IMR-90 (cell line): Measurements from ENCODE around the gene HOMER3.

Experiments
- CTCF ChIP-seq: conservative IDR thresholded peaks from 2 replicates; pipeline ENCODE4 v1.5.1; 2012; ENCODE audit warnings: mild to moderate bottlenecking, low read depth, low read length, improper control_type of control experiment
- FOS ChIP-seq: fragments of 150-350 bp; IDR thresholded peaks from 2 replicates; pipeline ENCODE4 v1.6.1; 2016; ENCODE audit warnings: low read depth, low read length
- MAFK ChIP-seq: IDR thresholded peaks from 2 replicates; pipeline ENCODE4 v1.6.1; 2012; ENCODE audit warnings: low read depth, low read length, improper control_type of control experiment
- MAZ ChIP-seq: IDR thresholded peaks from 2 replicates; pipeline ENCODE4 v1.6.1; 2012; ENCODE audit warnings: low read depth, mild to moderate bottlenecking, low read length, improper control_type of control experiment, moderate library complexity, borderline replicate concordance
- MXI1 ChIP-seq: IDR thresholded peaks from 2 replicates; pipeline ENCODE4 v1.6.1; 2012; ENCODE audit warnings: low read depth, mild to moderate bottlenecking, low read length, moderate library complexity, borderline replicate concordance
- NFE2L2 ChIP-seq: fragments of 150-350 bp; IDR thresholded peaks from 2 replicates; pipeline ENCODE4 v1.6.1; 2016; ENCODE audit warnings: low read depth, mild to moderate bottlenecking, low read length
- POLR2A ChIP-seq: IDR thresholded peaks from 2 replicates; pipeline ENCODE4 v1.6.1; 2012; ENCODE audit warnings: mild to moderate bottlenecking, low read depth, low read length
- RAD21 ChIP-seq: IDR thresholded peaks from 2 replicates; pipeline ENCODE4 v1.6.1; 2012; ENCODE audit warnings: low read length, improper control_type of control experiment
- RCOR1 ChIP-seq: IDR thresholded peaks from 2 replicates; pipeline ENCODE4 v1.6.1; 2012; ENCODE audit warnings: mild to moderate bottlenecking, low read length, improper control_type of control experiment; ENCODE audit not compliant: insufficient replicate concordance
- RFX5 ChIP-seq: IDR thresholded peaks from 2 replicates; pipeline ENCODE4 v1.8.0; 2012; ENCODE audit warnings: low read depth, mild to moderate bottlenecking, low read length, moderate library complexity
- SMC3 ChIP-seq: fragments of 150-350 bp; IDR thresholded peaks from 2 replicates; pipeline ENCODE4 v1.6.1; 2016; ENCODE audit warnings: low read depth, mild to moderate bottlenecking, antibody characterized with exemption, low read length, moderate library complexity
- USF2 ChIP-seq: fragments of 150-350 bp; IDR thresholded peaks from 2 replicates; pipeline ENCODE4 v1.6.1; 2017; ENCODE audit warnings: mild to moderate bottlenecking, antibody characterized with exemption, low read length, low read depth

GRCh38 chr19:18898081-18898606, 42.9 kb downstream of the HOMER3 start:
- TF ChIP-seq CTCF (no peak), FOS (no peak), RAD21 (no peak), USF2 (no peak), RCOR1 (no peak), NFE2L2 (no peak), MXI1 (no peak), POLR2A (no peak), MAFK (no peak), SMC3 (no peak), MAZ (no peak), RFX5 (no peak)
